B cell (primary cell): ENCODE measurements around the gene IL22RA1. TPM values are rescaled to one million over a fixed set of nuclear protein-coding genes. Genes with fewer than 3 reads are reported as not detected.

Experiments used
- ATAC-seq: fragments of 200-7000 bp; cut with Tn5 transposase; one replicate; pipeline ENCODE4 v1.10.0; 2021; ENCODE audit warnings: low read depth, mild to moderate bottlenecking, moderate number of reproducible peaks, moderate library complexity
- CTCF ChIA-PET: fragments of 350-600 bp; sonication (Branson Sonifier 250); formaldehyde crosslinking; loops from one replicate; lab custom pipeline; 2021; ENCODE audit warnings: antibody characterized with exemption, inconsistent platforms; lab: Charles Lee
- POLR2A ChIA-PET: fragments of 350-600 bp; sonication (Branson Sonifier 250); formaldehyde crosslinking; loops from one replicate; lab custom pipeline; 2021; ENCODE audit warnings: antibody characterized with exemption; lab: Charles Lee
- DNase-seq: peaks from one replicate; pipeline ENCODE4 v3.0.0; 2013
- H2AFZ ChIP-seq: 2 replicates; pipeline ENCODE4 v1.6.1; 2012; ENCODE audit warnings: mild to moderate bottlenecking, low read depth, low read length; ENCODE audit not compliant: insufficient read depth, poor library complexity, severe bottlenecking
- H3K27ac ChIP-seq, 2 donors: 1 replicate in 1 of 2; 2 replicates in 1 of 2; pipeline ENCODE4 v1.5.1; 2012 to 2013; ENCODE audit warnings: low read length in 2 of 2, mild to moderate bottlenecking in 2 of 2, moderate library complexity in 1 of 2
- H3K27me3 ChIP-seq, 4 experiments: fragments of 200-600 bp in 1 of 4; sonication (generic) in 1 of 4; replicated peaks in 1 of 4; 1 replicate in 2 of 4; 2 replicates in 2 of 4; pipeline versions ENCODE4 v1.6.1 to v1.7.0; 2013 to 2016; ENCODE audit warnings: low read length in 3 of 4, mild to moderate bottlenecking in 2 of 4, mixed read lengths in 1 of 4, moderate library complexity in 1 of 4; ENCODE audit not compliant: insufficient read depth in 4 of 4, control insufficient read depth in 3 of 4; ENCODE audit errors: control extremely low read depth in 1 of 4
- H3K36me3 ChIP-seq, 2 experiments: replicated peaks in 1 of 2; 1 replicate in 1 of 2; 2 replicates in 1 of 2; pipeline versions ENCODE4 v1.6.1 to v1.7.1; 2013; ENCODE audit warnings: low read length in 1 of 2; ENCODE audit not compliant: insufficient read depth in 2 of 2, control insufficient read depth in 1 of 2; ENCODE audit errors: control extremely low read depth in 1 of 2, extremely low read depth in 1 of 2
- H3K4me1 ChIP-seq, 2 donors: fragments of 200-600 bp in 1 of 2; sonication (generic) in 1 of 2; 1 replicate in 1 of 2; 2 replicates in 1 of 2; pipeline versions ENCODE4 v1.5.1 to v1.6.1; 2013 to 2017; ENCODE audit warnings: low read length in 2 of 2; ENCODE audit not compliant: control insufficient read depth in 2 of 2, insufficient read depth in 2 of 2
- H3K4me2 ChIP-seq: replicated peaks from 2 replicates; pipeline ENCODE3; 2012; ENCODE audit warnings: mild to moderate bottlenecking, low read depth, low read length; ENCODE audit not compliant: poor library complexity, severe bottlenecking
- H3K4me3 ChIP-seq, 5 experiments: fragments of 200-600 bp in 1 of 5; sonication (generic) in 1 of 5; 1 replicate in 3 of 5; 2 replicates in 2 of 5; pipeline versions ENCODE4 v1.5.1 to v1.7.0; 2011 to 2016; ENCODE audit warnings: low read length in 4 of 5, mild to moderate bottlenecking in 4 of 5, low read depth in 2 of 5, control low read depth in 1 of 5, moderate library complexity in 1 of 5; ENCODE audit not compliant: insufficient read depth in 1 of 5; ENCODE audit errors: control extremely low read depth in 1 of 5, extremely low read depth in 1 of 5
- H3K79me2 ChIP-seq: fragments of 200-600 bp; sonication (generic); one replicate; pipeline ENCODE4 v1.6.0; 2016; ENCODE audit warnings: low read length; ENCODE audit not compliant: control insufficient read depth, insufficient read depth
- H3K9ac ChIP-seq: fragments of 200-600 bp; sonication (generic); 2 replicates; pipeline ENCODE4 v1.6.1; 2017; ENCODE audit warnings: mild to moderate bottlenecking, low read length, moderate library complexity
- H3K9me3 ChIP-seq, 3 donors: one replicate each; pipeline versions ENCODE4 v1.6.1 to v1.7.1; 2013; ENCODE audit warnings: low read length in 2 of 3; ENCODE audit not compliant: control insufficient read depth in 2 of 3, insufficient read depth in 1 of 3; ENCODE audit errors: control extremely low read depth in 1 of 3
- H4K20me1 ChIP-seq: 2 replicates; pipeline ENCODE4 v1.6.0; 2012; ENCODE audit warnings: mild to moderate bottlenecking, low read length; ENCODE audit not compliant: insufficient read depth, control insufficient read depth, poor library complexity, severe bottlenecking
- H3K27ac Mint-ChIP-seq: one replicate; pipeline ENCODE4 v1.8.0; 2021; ENCODE audit warnings: mixed read lengths
- H3K27me3 Mint-ChIP-seq: one replicate; pipeline ENCODE4 v1.8.0; 2021; ENCODE audit warnings: mixed read lengths
- H3K4me1 Mint-ChIP-seq: one replicate; pipeline ENCODE4 v1.8.0; 2021; ENCODE audit warnings: mixed read lengths
- H3K4me3 Mint-ChIP-seq: one replicate; pipeline ENCODE4 v1.8.0; 2021; ENCODE audit warnings: mixed read lengths
- H3K9me3 Mint-ChIP-seq: one replicate; pipeline ENCODE4 v1.8.0; 2022; ENCODE audit warnings: mixed read lengths; ENCODE audit not compliant: insufficient read depth
- EZH2 ChIP-seq: IDR thresholded peaks from 2 replicates; pipeline ENCODE4 v1.6.1; 2012; ENCODE audit warnings: borderline replicate concordance, low read depth, mild to moderate bottlenecking, moderate library complexity, low read length; ENCODE audit not compliant: insufficient read depth, poor library complexity, severe bottlenecking
- WGBS: methylation state at CpG from one replicate; pipeline ENCODE4 v1.1.5; 2013; ENCODE audit warnings: missing lambda C conversion rate; ENCODE audit not compliant: insufficient coverage; 5-methylcytosine and 5-hydroxymethylcytosine counted together
- intact Hi-C: fragments of 100-400 bp; cut with micrococcal nuclease; formaldehyde crosslinking; loops from one replicate; pipeline ENCODE4 v1.10.0; 2022
- polyA plus RNA-seq: library from polyadenylated mRNA; depleted of rRNA; stranded (reverse); fragments of >200 nt; gene quantifications from 2 replicates; pipeline ENCODE4 v1.2.3, GENCODE V29; 2012
- total RNA-seq, 2 donors: library from RNA; stranded (reverse); fragments of 120-200 nt in 1 of 2; gene quantifications; 1 replicate in 1 of 2; 2 replicates in 1 of 2; pipeline versions ENCODE4 v1.2.3 to v1.2.4, GENCODE V29; 2013 to 2022
- TF ChIP-seq, protein P1 (sequence below): fragments of 200-600 bp; IDR thresholded peaks from one replicate; pipeline ENCODE4 v1.8.0; 2022; ENCODE audit warnings: antibody characterized with exemption, mild to moderate bottlenecking

The IL22RA1 gene
- total and polyA plus RNA-seq, 2 donors (not counting 1 experiment from before 2014, with no cell fraction given) = 0.10 TPM

DNA sequence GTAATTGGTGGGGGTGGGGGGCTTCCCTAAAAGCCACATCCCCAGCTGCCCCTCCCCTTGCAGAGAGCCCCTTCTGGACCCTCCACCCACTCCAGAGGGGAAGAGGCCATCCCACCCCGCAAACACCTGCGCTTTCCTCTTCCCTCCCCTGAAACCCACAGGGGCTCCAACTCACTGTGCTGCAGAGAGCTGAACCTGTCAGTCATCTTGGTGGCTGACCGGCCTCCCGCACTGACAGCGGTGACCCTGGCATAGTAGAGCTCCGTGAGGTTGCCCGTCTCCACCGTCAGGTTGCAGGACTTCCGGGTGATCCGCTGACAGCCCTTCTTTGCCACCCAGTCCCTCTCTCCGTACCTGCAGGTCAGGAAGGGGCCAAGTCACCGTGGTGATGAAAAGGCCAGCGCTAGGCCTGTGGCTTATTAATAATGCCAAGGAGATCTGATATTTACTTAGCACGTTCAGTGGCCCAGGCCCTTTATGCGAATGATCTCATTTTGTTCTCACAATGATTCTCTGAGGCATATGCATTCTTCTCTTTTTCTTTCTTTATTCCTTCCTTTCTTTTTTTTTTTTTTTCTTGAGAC is 5.9 kb downstream of the IL22RA1 start:
- no peak overlapping the region for H3K27ac ChIP-seq
- no peak overlapping the region for H3K4me3 ChIP-seq
- H3K27me3 ChIP-seq = no peaks in the 10 kb centered on the region
- no peaks in the 10 kb centered on the region for H3K9me3 Mint-ChIP-seq
- no peak overlapping the region for H3K4me3 Mint-ChIP-seq
- no peak overlapping the region for H3K9ac ChIP-seq
- DNase-seq (no peak), ATAC-seq (no peak)
- no peaks in the 10 kb centered on the region for H3K36me3 ChIP-seq
- H3K27ac Mint-ChIP-seq = no peak overlapping the region
- intact Hi-C loops = no loop called here
- 92% methylated on average over 15 of the region's 15 CpGs for WGBS
- H3K4me1 Mint-ChIP-seq = peaks cover 2% of the 10 kb centered on the region
- H3K9me3 ChIP-seq = peaks cover 0 to 3% (median 0%) of the 10 kb centered on the region in 3 donors
- CTCF ChIA-PET = no interaction called here
- no peaks in the 10 kb centered on the region for H3K79me2 ChIP-seq
- no peak overlapping the region for H2AFZ ChIP-seq
- peaks cover 10% of the 10 kb centered on the region for H3K27me3 Mint-ChIP-seq
- H3K4me1 ChIP-seq = no peaks in the 10 kb centered on the region
- no peak overlapping the region for H3K4me2 ChIP-seq
- TF ChIP-seq, protein P1, sequence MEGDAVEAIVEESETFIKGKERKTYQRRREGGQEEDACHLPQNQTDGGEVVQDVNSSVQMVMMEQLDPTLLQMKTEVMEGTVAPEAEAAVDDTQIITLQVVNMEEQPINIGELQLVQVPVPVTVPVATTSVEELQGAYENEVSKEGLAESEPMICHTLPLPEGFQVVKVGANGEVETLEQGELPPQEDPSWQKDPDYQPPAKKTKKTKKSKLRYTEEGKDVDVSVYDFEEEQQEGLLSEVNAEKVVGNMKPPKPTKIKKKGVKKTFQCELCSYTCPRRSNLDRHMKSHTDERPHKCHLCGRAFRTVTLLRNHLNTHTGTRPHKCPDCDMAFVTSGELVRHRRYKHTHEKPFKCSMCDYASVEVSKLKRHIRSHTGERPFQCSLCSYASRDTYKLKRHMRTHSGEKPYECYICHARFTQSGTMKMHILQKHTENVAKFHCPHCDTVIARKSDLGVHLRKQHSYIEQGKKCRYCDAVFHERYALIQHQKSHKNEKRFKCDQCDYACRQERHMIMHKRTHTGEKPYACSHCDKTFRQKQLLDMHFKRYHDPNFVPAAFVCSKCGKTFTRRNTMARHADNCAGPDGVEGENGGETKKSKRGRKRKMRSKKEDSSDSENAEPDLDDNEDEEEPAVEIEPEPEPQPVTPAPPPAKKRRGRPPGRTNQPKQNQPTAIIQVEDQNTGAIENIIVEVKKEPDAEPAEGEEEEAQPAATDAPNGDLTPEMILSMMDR = no peak
- no peak for TF ChIP-seq EZH2
- no peaks in the 10 kb centered on the region for H4K20me1 ChIP-seq
- POLR2A ChIA-PET = interaction anchor here (0.6 kb wide), 1 partner anchor 51 kb away, joined by 4 read pairs; no protein-coding TSS in a partner anchor

- H3K4me1 Mint-ChIP-seq = peaks cover 2% of the 10 kb centered on the region
- ChIA-PET CTCF (interaction anchor here (1.2 to 2.1 kb wide), 2 partner anchors 16 to 64 kb away, joined by 3 to 11 read pairs; no protein-coding TSS in a partner anchor), POLR2A (no interaction called here)
- H3K9me3 Mint-ChIP-seq = peaks cover 4% of the 10 kb centered on the region
- Histone ChIP-seq H3K36me3 (no peaks in the 10 kb centered on the region), H3K4me1 (no peaks in the 10 kb centered on the region), H3K9ac (no peak overlapping the region), H3K9me3 (peaks cover 1 to 11% (median 7%) of the 10 kb centered on the region in 3 donors), H3K79me2 (no peaks in the 10 kb centered on the region), H3K4me2 (no peak overlapping the region), H3K27ac (no peak overlapping the region), H3K4me3 (no peak overlapping the region), H2AFZ (no peak overlapping the region), H3K27me3 (no peaks in the 10 kb centered on the region), H4K20me1 (no peaks in the 10 kb centered on the region)
- no peak overlapping the region for H3K4me3 Mint-ChIP-seq
- no CpG with 5 or more reads among the region's 3 CpGs for WGBS
- no peak for TF ChIP-seq EZH2
- TF ChIP-seq, protein P1 = no peak
- DNase-seq (no peak), ATAC-seq (no peak)
- intact Hi-C loops = no loop called here
- peaks cover 16% of the 10 kb centered on the region for H3K27me3 Mint-ChIP-seq
- H3K27ac Mint-ChIP-seq = no peak overlapping the region
Observed at GRCh38 chr1:24134376-24134775, 8.6 kb downstream of the IL22RA1 start.
